Measurements from ENCODE around the gene ACOT7. TPM values are rescaled to one million over a fixed set of nuclear protein-coding genes. Genes with fewer than 3 reads are reported as not detected.

Gene ACOT7
- total RNA-seq, 1 donor from 2014 or later: 48.1 TPM

DNA sequence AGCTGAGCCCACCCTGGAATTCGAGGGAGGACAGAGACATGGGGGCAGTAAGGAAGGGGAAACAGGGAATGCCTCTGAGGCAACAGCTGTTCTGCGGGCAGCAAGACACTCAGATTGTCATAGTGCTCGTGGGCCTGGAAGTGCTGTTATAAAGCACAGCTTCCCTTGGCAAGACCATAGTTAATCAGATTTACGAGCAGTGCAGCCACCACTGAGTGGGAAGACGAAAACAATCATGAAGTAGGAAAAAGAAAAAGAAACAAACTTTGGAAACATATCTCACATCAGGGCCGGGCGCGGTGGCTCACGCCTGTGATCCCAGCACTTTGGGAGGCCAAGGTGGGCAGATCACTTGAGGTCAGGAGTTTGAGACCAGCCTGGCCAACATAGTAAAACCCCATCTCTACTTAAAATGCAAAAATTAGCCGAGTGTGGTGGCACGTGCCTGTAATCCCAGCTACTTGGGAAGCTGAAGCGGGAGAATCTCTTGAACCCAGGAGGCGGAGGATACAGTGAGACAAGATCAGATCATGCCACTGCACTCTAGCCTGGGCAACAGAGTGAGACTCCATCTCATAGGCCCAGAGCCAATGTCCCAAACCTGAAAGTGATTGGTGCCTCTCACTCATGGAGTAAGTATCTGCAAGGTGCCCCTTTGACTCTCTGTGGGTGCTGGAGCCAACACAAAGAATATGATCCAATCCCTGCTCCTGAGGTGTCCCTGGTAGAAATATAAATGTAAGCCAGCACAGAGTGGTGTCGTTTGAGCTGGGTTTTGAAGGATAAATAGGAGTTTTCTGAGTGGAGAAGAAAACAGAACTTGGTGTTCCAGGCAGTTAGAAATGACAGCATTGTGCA lies 77.1 kb downstream of the ACOT7 start:
- TF ChIP-seq, protein P1, sequence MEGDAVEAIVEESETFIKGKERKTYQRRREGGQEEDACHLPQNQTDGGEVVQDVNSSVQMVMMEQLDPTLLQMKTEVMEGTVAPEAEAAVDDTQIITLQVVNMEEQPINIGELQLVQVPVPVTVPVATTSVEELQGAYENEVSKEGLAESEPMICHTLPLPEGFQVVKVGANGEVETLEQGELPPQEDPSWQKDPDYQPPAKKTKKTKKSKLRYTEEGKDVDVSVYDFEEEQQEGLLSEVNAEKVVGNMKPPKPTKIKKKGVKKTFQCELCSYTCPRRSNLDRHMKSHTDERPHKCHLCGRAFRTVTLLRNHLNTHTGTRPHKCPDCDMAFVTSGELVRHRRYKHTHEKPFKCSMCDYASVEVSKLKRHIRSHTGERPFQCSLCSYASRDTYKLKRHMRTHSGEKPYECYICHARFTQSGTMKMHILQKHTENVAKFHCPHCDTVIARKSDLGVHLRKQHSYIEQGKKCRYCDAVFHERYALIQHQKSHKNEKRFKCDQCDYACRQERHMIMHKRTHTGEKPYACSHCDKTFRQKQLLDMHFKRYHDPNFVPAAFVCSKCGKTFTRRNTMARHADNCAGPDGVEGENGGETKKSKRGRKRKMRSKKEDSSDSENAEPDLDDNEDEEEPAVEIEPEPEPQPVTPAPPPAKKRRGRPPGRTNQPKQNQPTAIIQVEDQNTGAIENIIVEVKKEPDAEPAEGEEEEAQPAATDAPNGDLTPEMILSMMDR (IDR thresholded peaks at IDR 0.05): no peak
- no peak overlapping the region for H3K4me3 Mint-ChIP-seq (ENCODE audit: unreplicated experiment)
- no peak for DNase-seq (ENCODE audit: low spot score)
- peaks cover 10% of the 10 kb centered on the region for H3K4me1 Mint-ChIP-seq (ENCODE audit: low read depth)
- no peaks in the 10 kb centered on the region for H3K9me3 Mint-ChIP-seq (ENCODE audit: low read depth)
- no peak overlapping the region for H3K27ac Mint-ChIP-seq (ENCODE audit: unreplicated experiment)
- H3K36me3 Mint-ChIP-seq (ENCODE audit: low read depth): peaks cover 6% of the 10 kb centered on the region
- no peaks in the 10 kb centered on the region for H3K27me3 Mint-ChIP-seq (ENCODE audit: low read depth)

DNA sequence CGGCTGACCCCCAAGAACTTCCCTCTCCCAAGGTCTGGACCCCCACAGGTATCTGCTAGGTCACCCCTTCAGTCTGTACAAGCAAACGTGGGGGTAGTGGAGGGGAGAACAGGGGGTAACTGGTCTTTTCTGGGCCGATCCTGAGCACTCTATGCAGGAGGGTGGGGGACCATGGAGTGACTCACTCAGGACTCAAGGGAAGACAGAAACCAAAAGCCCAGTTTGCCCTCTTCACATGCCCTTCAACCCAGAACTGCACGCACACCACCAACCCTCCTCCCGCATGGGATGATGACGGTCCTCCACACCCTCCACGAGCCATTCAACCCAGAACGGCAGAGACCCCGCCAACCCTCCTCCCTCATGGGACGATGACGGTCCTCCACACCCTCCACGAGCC lies 79.1 kb downstream of the ACOT7 start:
- H3K4me3 Mint-ChIP-seq (ENCODE audit: unreplicated experiment): no peak overlapping the region
- no peaks in the 10 kb centered on the region for H3K27me3 Mint-ChIP-seq (ENCODE audit: low read depth)
- H3K4me1 Mint-ChIP-seq (ENCODE audit: low read depth): peaks cover 6% of the 10 kb centered on the region
- H3K27ac Mint-ChIP-seq (ENCODE audit: unreplicated experiment): no peak overlapping the region
- peaks cover 6% of the 10 kb centered on the region for H3K36me3 Mint-ChIP-seq (ENCODE audit: low read depth)
- TF ChIP-seq, protein P1 (IDR thresholded peaks at IDR 0.05): no peak
- no peaks in the 10 kb centered on the region for H3K9me3 Mint-ChIP-seq (ENCODE audit: low read depth)
- no peak for DNase-seq (ENCODE audit: low spot score)

DNA sequence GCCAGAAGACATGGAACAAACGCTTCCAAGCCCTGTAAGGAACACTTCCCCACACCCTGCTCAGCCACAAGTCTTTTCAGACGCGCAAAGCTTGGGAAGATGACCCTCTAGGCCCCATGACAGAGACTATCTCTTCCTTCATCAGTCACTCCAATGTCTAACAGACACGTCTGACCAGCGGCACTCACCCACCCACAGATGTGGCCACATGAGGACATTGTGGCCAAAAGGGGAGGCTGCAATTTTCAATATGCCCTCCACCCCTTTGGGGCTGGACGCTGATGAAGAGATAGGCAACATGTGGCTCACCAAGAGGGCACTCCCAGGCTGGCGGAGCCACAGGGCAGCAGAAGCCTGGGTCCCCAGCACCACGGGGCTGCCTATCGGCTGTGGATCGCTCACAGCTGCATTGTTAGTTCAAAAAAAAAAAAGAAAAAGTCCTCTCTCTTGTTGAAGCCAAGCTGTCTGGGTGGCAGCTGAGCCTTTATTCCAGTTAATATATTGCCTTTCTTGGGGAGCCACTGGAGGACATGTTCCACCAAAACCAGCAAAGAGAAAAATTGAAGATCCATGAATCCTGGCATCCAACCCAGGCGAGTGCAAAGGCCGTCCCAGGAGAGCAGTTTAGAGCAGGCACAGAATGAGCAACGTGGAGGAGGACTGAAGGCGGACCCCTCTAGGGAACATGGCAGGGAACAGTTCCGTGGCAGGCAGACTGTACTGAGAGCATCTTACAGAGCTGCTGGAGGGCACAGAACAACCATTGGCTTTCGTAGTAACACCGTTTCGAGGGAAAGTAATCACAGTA lies 80.0 kb downstream of the ACOT7 start:
- H3K36me3 Mint-ChIP-seq (ENCODE audit: low read depth): peaks cover 6% of the 10 kb centered on the region
- TF ChIP-seq, protein P1 (IDR thresholded peaks at IDR 0.05): no peak
- H3K27me3 Mint-ChIP-seq (ENCODE audit: low read depth): no peaks in the 10 kb centered on the region
- H3K9me3 Mint-ChIP-seq (ENCODE audit: low read depth): no peaks in the 10 kb centered on the region
- H3K4me1 Mint-ChIP-seq (ENCODE audit: low read depth): peaks cover 6% of the 10 kb centered on the region
- no peak overlapping the region for H3K27ac Mint-ChIP-seq (ENCODE audit: unreplicated experiment)
- H3K4me3 Mint-ChIP-seq (ENCODE audit: unreplicated experiment): no peak overlapping the region
- DNase-seq (ENCODE audit: low spot score): no peak

DNA sequence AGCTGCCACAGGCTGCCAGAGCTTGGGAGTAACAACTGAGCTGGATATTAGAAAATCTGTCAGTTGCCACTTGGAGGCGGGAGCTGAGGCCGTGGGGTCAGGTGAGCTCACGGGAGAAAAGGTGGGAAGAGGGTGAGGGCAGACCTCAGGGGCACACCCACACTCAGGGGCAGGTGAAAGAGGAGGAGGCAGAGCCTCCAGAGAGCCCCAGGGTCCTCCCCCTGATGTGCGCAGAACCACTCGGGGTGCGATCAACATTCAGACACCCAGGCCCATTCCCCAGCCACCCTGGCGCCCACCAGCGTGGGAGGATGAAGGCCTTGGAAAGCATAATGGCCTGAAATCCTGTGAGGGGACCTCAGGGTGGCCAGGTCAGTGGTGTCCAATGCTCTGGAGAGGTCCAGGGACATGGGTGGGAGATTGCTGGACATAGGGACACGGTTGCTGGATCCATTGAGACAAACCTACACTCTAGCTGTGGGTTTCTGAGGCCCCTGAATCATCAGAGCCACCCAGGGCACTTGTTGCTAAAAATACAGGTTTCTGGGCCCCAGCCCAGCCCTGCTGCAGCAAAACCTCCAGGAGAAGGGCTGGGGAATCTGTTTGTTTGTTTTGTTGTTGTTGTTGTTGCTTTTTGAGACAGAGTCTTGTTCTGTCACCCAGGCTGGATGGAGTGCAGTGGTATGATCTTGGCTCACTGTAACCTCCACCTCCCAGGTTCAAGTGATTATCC lies 83.3 kb downstream of the ACOT7 start:
- TF ChIP-seq, protein P1 (IDR thresholded peaks at IDR 0.05): no peak
- Mint-ChIP-seq H3K27ac (ENCODE audit: unreplicated experiment) (no peak overlapping the region), H3K4me3 (ENCODE audit: unreplicated experiment) (no peak overlapping the region), H3K27me3 (ENCODE audit: low read depth) (no peaks in the 10 kb centered on the region), H3K4me1 (ENCODE audit: low read depth) (no peaks in the 10 kb centered on the region), H3K36me3 (ENCODE audit: low read depth) (peaks cover 7% of the 10 kb centered on the region), H3K9me3 (ENCODE audit: low read depth) (no peaks in the 10 kb centered on the region)
- DNase-seq (ENCODE audit: low spot score): no peak

DNA sequence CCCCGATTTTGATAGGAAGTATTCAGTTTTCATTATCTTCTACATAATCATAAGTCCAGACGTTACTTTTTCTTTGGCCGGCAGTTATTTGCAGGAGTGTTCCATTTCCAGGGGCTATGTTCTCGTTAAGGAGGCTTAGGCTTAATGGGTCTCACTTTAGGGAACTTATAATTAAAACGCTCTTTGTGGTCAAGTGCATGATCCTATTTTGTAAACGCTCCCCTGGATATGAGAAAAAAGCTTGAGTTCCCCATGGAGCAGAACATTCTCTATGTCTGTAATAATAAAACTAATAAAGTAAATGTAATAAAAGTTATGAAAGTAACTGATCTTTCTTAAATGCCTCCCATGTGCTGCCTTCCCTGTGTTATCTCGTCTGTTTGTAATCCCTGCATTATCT lies 84.0 kb downstream of the ACOT7 start:
- H3K27me3 Mint-ChIP-seq (ENCODE audit: low read depth): no peaks in the 10 kb centered on the region
- no peak for DNase-seq (ENCODE audit: low spot score)
- H3K36me3 Mint-ChIP-seq (ENCODE audit: low read depth): peaks cover 4% of the 10 kb centered on the region
- no peak overlapping the region for H3K27ac Mint-ChIP-seq (ENCODE audit: unreplicated experiment)
- H3K4me3 Mint-ChIP-seq (ENCODE audit: unreplicated experiment): no peak overlapping the region
- H3K4me1 Mint-ChIP-seq (ENCODE audit: low read depth): no peaks in the 10 kb centered on the region
- H3K9me3 Mint-ChIP-seq (ENCODE audit: low read depth): no peaks in the 10 kb centered on the region
- TF ChIP-seq, protein P1 (IDR thresholded peaks at IDR 0.05): no peak
